GM21360 (cell line): ENCODE results near the gene TAS2R31.

Experiments
- ATAC-seq: cut with Tn5 transposase; IDR thresholded peaks from one replicate; pipeline ENCODE4 v1.9.1; 2021; ENCODE audit warnings: mild to moderate bottlenecking, moderate library complexity; ENCODE audit not compliant: unreplicated experiment

The TAS2R31 gene

GRCh38 chr12:11007608-11008007 lies 23.6 kb downstream of the TAS2R31 start:
- ATAC-seq: no peak

DNA sequence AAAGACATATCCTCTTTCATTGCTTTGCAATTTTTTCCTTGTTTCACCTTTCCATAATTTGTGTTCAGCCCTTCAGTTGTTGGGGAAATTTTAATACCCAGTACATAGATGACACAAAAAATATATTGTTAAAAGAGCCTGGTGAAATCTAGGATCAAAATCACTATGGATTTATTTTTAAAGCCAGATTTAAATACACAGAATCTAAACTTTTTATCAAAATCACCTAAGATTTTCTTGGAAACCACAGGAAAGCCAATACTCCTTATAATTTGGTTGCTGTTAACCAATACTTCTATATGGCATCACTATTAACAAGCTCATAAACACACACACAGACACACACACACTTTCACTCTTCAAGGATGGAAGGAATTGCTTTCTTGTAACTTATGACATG lies 33.0 kb downstream of the TAS2R31 start, which contains the start of gene TAS2R20:
Gene TAS2R20 (minus strand): TSS at position 101 of the 400 bp plus-strand sequence. CDS start 429 bp downstream, outside the sequence.
- no peak for ATAC-seq

GRCh38 chr12:10994307-10994706 lies 36.9 kb downstream of the TAS2R31 start:
- no peak for ATAC-seq

- no peak for ATAC-seq
Observed at GRCh38 chr12:10989107-10989506, 42.1 kb downstream of the TAS2R31 start.

GRCh38 chr12:10986812-10987211 lies 44.4 kb downstream of the TAS2R31 start, which contains the start of gene TAS2R50:
Gene TAS2R50 (minus strand): TSS chr12:10986912. CDS start chr12:10986860, 52 bp downstream.
- no peak for ATAC-seq

- ATAC-seq: no peak
Observed at GRCh38 chr12:10982244-10982643, 49.0 kb downstream of the TAS2R31 start.
